ENCODE data around the gene IL1RAPL1.

GRCh38 chrX:28626515-28626914 lies 39.3 kb downstream of the IL1RAPL1 start:
- TF ChIP-seq GATA3 (IDR thresholded peaks at IDR 0.05; ENCODE audit: low read depth, low read length) (no peak), GATA2 (IDR thresholded peaks at IDR 0.05; ENCODE audit: low read depth, low read length) (no peak)
